ENCODE measurements around the gene SOX5.
"Not testable (repeated sequence)": the region's sequence is repeated elsewhere in the genome, so short reads cannot be mapped to it uniquely, and the experiment has no call there.

The SOX5 gene

DNA sequence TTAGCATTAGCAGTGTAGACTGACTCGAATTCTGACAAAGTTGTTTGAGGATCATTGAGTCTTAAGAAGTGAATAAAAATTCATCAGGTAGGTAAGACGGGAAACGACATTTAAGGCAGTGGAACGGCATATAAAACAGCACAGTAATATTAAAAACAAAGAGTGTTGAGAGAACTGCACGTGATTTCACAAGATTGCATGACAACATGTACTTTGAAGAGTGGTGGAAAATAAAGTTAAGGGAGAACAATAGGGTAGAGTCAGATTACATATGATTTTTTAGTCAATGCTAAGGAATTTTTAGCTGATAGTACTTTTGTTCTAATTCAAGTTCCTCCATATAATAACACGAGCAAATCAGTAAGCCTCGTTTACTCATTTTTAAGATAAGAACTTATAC lies 115.4 kb downstream of the SOX5 start:
- DNase-seq (ENCODE audit: low read depth in 3 of 3): no peak

GRCh38 chr12:23831739-23832138 lies 117.7 kb downstream of the SOX5 start:
- no peak for DNase-seq (ENCODE audit: low read depth in 3 of 3)

DNA sequence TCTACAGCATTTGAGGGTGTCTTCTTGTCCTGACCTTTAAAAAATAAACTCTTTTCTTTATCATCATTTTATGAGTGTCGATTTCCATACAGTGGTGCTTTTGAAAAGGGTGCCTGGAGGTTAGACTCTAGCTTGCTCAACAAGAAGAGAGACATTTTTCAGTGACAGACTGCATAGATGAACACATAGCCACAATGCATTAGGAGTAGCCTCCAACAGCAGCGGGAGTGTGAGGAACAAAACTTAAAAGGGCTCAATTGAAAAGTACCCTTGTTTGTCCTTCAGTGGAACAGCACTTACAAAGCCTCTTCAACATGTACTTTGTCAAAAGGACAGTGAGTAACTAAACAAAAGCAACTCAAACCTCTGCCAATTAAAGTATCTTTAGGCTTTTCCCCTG lies 119.3 kb downstream of the SOX5 start:
- DNase-seq (ENCODE audit: low read depth in 3 of 3): no peak

DNA sequence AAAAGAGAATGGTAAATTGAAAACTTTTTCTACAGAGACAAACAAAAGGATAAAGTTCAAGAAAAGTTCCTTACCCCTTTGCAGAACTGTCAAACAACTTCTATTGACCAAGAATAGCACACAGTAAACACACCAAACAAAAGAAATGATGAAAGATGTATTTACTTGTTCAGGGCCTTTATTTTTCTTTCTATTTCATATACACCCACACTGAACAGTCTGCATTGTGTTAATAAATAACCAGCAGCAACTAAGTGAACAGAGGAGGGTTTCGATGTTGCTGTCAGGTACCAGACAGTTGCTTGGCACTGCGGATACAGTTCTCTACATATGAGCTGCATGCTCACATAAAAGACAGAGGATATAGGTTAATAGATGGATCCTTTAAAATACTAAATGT lies 122.1 kb downstream of the SOX5 start:
- no peak for DNase-seq (ENCODE audit: low read depth in 3 of 3)

GRCh38 chr12:23825124-23825523 lies 124.3 kb downstream of the SOX5 start:
- DNase-seq (ENCODE audit: low read depth in 3 of 3): not testable (repeated sequence)

- no peak for DNase-seq (ENCODE audit: low read depth in 3 of 3)
Observed at GRCh38 chr12:23824358-23824757, 125.1 kb downstream of the SOX5 start.

- DNase-seq (ENCODE audit: low read depth in 3 of 3): not testable (repeated sequence)
Observed at GRCh38 chr12:23822883-23823282, 126.6 kb downstream of the SOX5 start.

- DNase-seq (ENCODE audit: low read depth in 3 of 3): no peak
Observed at GRCh38 chr12:23817345-23817744, 132.1 kb downstream of the SOX5 start.

- DNase-seq (ENCODE audit: low read depth in 3 of 3): no peak
Observed at GRCh38 chr12:23816394-23816851, 133.0 kb downstream of the SOX5 start.

DNA sequence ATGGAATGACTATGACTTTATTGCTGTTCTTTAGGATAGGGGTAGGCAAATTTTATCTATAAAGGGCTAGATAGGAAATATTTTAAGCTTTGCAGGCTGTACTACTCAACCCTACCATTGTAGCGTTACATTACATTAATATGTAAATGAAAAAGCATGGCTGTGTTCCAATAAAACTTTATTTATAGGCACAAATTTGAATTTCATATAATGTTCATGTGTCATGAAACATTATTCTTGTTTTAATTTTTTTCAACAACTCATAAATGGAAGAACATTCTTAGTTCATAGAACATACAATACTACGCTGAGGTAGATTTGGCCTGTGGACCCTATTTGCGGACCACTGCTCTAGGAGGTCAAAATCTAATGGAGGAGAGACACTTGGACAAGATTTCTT lies 133.7 kb downstream of the SOX5 start:
- DNase-seq (ENCODE audit: low read depth in 3 of 3): no peak

DNA sequence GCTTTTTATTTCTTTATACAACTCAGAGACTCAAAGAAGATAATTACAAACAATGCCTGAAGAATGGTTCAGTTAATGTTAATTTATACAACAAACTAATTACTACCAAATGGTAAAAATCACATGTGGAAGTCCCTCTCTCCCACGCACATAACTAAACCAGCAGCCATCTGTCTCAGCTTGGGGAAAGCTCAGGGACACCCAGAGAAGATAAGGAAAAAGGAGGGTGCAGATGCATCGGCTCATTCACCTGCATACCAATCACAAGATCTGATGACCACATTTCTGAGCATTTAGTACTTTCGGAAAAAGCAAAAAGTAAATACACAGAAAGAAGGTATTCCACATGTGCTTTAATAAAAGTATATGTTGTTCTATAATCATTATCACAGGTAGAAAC lies 136.3 kb downstream of the SOX5 start:
- DNase-seq (ENCODE audit: low read depth in 3 of 3): no peak

DNA sequence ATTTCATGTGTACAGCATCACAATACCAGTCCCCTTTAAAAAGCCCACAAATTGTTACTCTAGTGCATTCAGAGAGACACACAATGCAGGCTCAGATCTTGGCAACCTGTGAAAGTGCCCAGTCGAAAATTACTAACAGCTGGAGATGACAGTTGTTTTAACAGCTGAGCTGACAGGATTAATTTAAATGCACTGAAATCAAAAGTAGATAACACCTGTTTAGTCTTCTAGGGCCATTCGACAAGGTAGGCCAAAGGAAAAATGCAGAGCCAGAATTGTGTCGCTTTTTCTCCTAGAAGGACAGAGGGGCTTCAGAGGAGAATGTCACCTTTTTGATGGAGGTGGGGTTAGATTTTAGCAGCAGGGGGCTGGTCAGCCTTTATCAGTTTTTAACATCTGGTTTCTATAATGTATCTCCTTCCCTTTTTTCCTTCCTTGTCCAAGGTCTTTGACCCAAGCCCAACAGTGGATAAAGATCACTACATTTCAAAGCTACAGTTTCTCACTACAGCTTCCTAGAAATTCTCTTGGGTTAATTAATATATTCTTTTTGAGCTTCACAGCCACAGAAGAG lies 139.1 kb downstream of the SOX5 start:
- no peak for DNase-seq (ENCODE audit: low read depth in 3 of 3)

DNA sequence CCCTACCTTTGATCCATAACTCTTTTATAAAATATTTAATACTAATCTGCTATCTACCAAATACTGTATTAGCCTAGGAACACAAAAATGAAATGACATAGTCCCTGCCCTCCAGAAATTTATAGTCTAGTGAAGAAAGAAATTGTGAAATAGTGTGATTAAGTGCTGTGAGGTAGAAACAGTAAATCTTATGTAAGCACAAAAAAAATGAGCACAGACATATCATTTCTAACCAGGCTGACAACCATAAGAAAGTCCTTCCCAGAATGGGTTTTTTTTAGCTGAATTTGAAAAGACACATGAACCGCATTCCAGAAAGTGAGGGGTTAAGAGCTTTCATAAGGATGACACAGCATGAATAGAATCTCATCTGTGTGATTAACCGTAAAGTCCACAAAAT lies 145.9 kb downstream of the SOX5 start:
- DNase-seq (ENCODE audit: low read depth in 3 of 3): no peak

DNA sequence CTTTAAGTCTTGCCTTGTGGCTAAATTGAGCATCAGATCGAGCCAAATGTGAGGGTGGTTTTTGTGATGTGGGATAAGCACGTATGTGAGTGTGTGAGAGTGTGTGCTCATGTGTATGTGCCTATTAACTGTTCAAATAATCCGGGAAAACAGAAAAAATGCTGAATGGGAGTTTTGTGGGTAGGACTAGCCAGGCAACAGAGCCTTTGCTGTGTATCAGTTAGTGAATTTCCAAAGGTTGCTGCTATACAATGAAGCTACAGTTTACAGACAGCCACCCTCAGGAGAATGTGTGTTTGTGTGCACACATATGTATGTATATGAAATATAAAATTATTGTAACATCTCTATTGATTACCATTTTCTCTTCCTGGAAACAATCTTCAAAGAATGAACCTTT lies 154.0 kb downstream of the SOX5 start:
- no peak for DNase-seq (ENCODE audit: low read depth in 3 of 3)

GRCh38 chr12:23781118-23781517 lies 168.4 kb downstream of the SOX5 start:
- no peak for DNase-seq (ENCODE audit: low read depth in 3 of 3)

GRCh38 chr12:23775208-23775607 lies 174.3 kb downstream of the SOX5 start:
- DNase-seq (ENCODE audit: low read depth in 3 of 3): no peak

DNA sequence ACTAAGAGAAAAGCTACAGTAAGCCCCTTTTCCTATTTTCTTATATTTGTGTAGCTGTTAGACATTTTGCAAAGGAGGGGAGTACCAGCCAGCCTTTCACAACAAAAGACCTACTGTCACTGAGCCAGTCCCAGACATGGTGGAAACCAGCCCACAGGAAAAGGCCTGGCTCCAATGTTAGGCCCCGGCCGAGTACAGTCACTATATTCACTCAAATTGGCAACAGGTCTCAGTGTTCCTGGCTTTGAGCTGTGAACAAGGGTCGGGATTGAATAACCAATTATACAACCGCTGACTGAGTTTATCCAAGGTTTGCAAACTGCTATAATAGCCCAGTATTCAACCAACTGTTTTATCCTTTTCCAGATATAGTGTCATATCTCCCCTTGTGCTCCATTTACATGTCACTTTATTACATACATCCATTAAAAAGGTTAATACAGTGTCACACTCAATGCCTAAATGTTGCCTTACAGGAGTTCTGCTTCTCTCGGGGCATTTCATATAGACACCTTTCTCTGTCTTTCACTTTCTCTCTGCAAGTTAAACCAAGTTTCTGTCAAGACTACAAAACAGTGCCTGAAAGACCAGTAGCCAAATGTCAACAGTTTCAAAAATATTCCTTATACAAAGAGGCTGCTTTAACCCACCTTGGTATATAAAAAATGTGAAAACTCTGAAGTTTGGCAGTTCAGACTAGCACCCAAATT lies 178.1 kb downstream of the SOX5 start:
- no peak for DNase-seq (ENCODE audit: low read depth in 3 of 3)

DNA sequence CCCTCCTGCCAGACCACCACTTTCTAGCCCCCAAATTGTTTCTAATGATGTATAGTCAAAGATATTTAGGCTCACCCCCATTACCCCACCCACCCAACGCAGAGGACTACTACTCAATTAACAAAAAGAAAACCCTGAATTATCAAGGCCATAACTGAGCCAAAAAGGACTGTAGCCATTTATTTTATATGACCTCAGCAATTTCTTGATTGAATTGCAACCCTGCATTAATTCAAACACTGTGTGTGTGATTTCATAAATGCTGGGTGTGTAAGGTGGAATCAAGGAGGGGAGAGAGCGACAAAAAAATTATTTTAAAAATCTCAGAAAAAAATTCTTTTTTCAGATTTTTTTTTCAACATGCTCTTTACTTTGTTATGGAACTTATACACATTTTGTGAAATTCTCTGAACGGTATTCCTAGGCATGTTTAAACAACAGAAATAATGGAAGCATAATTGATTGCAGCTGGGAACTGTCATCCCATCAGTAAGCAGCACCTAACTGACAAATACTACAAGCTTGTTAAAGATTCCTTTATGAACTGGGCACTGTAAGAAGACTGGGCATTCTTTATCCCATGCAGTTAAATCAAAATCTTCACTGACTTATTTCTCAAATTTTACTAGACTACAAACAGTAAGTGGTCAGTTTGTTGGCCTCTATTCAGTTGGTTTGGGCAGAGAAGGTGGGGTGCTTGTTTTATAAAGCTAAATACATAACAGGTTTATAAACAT lies 179.1 kb downstream of the SOX5 start:
- DNase-seq (ENCODE audit: low read depth in 3 of 3): no peak

DNA sequence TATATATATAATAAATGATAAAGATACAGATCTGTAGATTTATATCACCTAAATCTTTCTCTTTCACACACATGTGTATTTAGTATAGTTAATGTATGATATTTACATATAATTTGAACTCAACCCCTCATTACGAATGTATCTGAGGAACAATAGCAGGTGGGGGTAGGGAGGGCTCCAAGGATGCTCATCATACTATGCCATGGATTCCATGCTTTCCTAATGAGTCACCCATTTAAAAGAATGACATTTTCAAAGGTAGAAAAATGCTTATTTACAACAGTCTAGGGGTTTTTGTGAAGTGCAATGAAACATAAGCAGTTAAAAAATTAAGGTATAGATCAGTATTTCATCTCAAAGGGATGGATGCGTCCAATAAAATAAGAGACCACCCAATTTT lies 181.6 kb downstream of the SOX5 start:
- no peak for DNase-seq (ENCODE audit: low read depth in 3 of 3)

DNA sequence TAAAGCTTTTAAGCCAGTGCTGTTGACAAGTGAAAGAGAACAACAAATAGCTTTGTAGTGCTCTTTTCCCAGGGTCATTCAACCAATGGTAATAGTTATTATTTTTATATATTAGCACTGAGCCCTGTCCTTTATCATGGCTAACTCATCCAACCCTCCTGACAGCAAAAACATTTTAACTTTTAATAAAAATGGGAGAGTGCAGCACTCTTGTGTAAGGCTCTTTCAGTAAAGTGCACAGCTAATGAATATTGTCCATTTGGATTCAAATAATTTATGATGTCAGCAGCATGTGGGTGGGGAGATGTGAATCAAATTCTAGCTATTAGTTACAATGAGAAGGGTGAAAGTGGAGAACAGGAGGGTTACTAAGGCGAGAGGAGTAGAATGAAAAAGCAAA lies 185.7 kb downstream of the SOX5 start:
- no peak for DNase-seq (ENCODE audit: low read depth in 3 of 3)

- no peak for DNase-seq (ENCODE audit: low read depth in 3 of 3)
Observed at GRCh38 chr12:23760495-23760894, 189.0 kb downstream of the SOX5 start.

DNA sequence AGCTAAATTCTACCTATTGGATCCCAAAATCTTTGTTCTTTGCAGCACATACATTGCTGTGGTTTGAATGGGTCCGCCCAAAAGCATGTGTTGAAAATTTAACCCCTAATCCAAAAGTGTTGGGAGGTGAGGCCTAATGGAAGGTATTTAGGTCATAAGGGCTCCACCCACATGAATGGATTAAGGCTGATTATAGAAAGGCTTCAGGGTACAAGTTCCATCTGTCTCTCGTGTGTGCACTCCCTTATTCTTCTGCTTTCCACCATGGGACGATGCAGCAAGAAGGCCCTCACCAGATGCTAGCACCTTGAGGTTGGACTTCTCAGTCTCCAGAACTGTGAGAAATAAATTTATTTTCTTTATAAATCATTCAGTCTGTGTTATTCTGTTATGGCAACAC lies 190.9 kb downstream of the SOX5 start:
- no peak for DNase-seq (ENCODE audit: low read depth in 3 of 3)

- DNase-seq (ENCODE audit: low read depth in 3 of 3): no peak
Observed at GRCh38 chr12:23757541-23757962, 191.9 kb downstream of the SOX5 start.

Measured in stimulated activated CD4-positive, alpha-beta T cell treated with anti-CD3 and anti-CD28 coated beads, TNF-alpha, amount 100 ng/mL, for 4 hours (primary cell).